Measurements from ENCODE around the gene L2HGDH.
A peak's percentile ranks its signal among the peaks of the same experiment; 100 is the strongest.

L2HGDH gene

DNA sequence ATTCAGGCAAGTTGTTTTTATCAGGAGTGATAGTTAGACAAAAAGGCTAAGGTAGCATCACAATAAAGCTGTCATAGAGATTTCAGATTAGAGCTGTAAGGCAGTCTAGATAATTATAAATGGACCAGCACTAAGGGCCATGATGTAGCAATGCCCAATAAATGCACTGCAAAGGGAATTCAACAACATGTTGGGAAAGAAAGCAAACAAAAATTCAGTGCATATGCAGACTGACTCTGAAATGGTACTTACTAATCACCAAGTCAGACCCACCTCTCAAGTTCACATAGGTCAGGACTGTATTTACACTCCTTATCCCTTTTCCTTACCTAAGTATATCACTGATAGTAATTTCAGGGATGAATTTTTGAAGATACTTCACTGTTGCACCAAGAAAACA, 47.0 kb downstream of the L2HGDH start:
- Histone ChIP-seq H3K4me3 (replicated peaks; ENCODE audit: insufficient read depth, low read length) (no peak overlapping the region), H3K27ac (replicated peaks) (no peak overlapping the region), H3K27me3 (ENCODE audit: insufficient read depth, poor library complexity, severe bottlenecking) (no peaks in the 10 kb centered on the region)
- TF ChIP-seq SPI1 (IDR thresholded peaks at IDR 0.05; ENCODE audit: borderline replicate concordance, low read depth) (no peak), POLR2AphosphoS5 (IDR thresholded peaks at IDR 0.05; ENCODE audit: low read depth) (no peak), GABPA (IDR thresholded peaks at IDR 0.05; ENCODE audit: low read depth) (no peak)
- TF ChIP-seq, protein P1, sequence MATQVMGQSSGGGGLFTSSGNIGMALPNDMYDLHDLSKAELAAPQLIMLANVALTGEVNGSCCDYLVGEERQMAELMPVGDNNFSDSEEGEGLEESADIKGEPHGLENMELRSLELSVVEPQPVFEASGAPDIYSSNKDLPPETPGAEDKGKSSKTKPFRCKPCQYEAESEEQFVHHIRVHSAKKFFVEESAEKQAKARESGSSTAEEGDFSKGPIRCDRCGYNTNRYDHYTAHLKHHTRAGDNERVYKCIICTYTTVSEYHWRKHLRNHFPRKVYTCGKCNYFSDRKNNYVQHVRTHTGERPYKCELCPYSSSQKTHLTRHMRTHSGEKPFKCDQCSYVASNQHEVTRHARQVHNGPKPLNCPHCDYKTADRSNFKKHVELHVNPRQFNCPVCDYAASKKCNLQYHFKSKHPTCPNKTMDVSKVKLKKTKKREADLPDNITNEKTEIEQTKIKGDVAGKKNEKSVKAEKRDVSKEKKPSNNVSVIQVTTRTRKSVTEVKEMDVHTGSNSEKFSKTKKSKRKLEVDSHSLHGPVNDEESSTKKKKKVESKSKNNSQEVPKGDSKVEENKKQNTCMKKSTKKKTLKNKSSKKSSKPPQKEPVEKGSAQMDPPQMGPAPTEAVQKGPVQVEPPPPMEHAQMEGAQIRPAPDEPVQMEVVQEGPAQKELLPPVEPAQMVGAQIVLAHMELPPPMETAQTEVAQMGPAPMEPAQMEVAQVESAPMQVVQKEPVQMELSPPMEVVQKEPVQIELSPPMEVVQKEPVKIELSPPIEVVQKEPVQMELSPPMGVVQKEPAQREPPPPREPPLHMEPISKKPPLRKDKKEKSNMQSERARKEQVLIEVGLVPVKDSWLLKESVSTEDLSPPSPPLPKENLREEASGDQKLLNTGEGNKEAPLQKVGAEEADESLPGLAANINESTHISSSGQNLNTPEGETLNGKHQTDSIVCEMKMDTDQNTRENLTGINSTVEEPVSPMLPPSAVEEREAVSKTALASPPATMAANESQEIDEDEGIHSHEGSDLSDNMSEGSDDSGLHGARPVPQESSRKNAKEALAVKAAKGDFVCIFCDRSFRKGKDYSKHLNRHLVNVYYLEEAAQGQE (IDR thresholded peaks at IDR 0.05; ENCODE audit: insufficient replicate concordance, low read depth) = no peak
- TF ChIP-seq, protein P2, sequence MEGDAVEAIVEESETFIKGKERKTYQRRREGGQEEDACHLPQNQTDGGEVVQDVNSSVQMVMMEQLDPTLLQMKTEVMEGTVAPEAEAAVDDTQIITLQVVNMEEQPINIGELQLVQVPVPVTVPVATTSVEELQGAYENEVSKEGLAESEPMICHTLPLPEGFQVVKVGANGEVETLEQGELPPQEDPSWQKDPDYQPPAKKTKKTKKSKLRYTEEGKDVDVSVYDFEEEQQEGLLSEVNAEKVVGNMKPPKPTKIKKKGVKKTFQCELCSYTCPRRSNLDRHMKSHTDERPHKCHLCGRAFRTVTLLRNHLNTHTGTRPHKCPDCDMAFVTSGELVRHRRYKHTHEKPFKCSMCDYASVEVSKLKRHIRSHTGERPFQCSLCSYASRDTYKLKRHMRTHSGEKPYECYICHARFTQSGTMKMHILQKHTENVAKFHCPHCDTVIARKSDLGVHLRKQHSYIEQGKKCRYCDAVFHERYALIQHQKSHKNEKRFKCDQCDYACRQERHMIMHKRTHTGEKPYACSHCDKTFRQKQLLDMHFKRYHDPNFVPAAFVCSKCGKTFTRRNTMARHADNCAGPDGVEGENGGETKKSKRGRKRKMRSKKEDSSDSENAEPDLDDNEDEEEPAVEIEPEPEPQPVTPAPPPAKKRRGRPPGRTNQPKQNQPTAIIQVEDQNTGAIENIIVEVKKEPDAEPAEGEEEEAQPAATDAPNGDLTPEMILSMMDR (IDR thresholded peaks at IDR 0.05; ENCODE audit: insufficient read depth, low read length) = no peak
- DNase-seq (ENCODE audit: low read depth in 1 of 2, low spot score in 1 of 2) = no peak

DNA sequence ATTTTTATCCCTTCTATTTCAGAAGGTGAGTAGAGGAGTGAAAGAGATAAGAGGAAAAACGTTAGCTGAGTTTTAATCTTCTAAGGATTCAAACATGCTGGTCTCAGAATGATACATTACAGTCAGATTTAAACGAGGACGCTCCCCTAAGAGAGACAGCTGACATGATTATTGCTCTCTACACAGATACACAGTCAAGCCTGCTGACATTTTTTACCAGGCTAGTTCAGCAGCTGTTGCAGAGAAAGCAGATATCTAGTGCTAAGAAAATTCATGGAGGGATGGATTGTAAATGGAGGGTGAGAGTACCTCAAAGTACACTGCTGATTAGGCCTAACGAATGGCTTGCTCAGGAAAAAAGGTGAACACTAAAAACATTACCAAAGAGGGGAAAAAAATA, 48.7 kb downstream of the L2HGDH start:
- Histone ChIP-seq H3K27ac (replicated peaks) (no peak overlapping the region), H3K27me3 (ENCODE audit: insufficient read depth, poor library complexity, severe bottlenecking) (no peaks in the 10 kb centered on the region), H3K4me3 (replicated peaks; ENCODE audit: insufficient read depth, low read length) (no peak overlapping the region)
- no peak for TF ChIP-seq GABPA (IDR thresholded peaks at IDR 0.05; ENCODE audit: low read depth)
- TF ChIP-seq POLR2AphosphoS5 (IDR thresholded peaks at IDR 0.05; ENCODE audit: low read depth) = no peak
- TF ChIP-seq, protein P2 (IDR thresholded peaks at IDR 0.05; ENCODE audit: insufficient read depth, low read length) = no peak
- no peak for TF ChIP-seq SPI1 (IDR thresholded peaks at IDR 0.05; ENCODE audit: borderline replicate concordance, low read depth)
- no peak for DNase-seq (ENCODE audit: low read depth in 1 of 2, low spot score in 1 of 2)

DNA sequence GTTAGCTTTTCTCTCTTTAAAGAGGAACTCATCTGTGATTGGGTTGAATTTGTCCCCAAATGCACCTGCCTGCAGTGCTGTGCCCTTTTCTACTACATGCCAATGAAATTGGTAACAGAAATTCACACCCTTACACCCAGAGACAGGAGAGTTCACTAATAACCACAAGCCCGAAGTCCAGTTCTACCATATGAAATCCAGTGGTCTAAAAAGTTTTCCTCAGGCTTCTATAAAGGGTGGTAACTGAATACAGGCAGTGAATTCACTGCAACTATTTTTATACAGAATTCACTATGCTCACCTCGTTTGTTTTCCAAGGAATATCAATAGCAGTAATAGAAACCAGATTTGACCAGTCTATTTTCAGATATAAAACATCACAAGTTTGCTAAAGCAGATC, 49.2 kb downstream of the L2HGDH start:
- Histone ChIP-seq H3K27me3 (ENCODE audit: insufficient read depth, poor library complexity, severe bottlenecking) (no peaks in the 10 kb centered on the region), H3K27ac (replicated peaks) (no peak overlapping the region), H3K4me3 (replicated peaks; ENCODE audit: insufficient read depth, low read length) (no peak overlapping the region)
- TF ChIP-seq SPI1 (IDR thresholded peaks at IDR 0.05; ENCODE audit: borderline replicate concordance, low read depth) (no peak), GABPA (IDR thresholded peaks at IDR 0.05; ENCODE audit: low read depth) (no peak), POLR2AphosphoS5 (IDR thresholded peaks at IDR 0.05; ENCODE audit: low read depth) (no peak)
- TF ChIP-seq, protein P2 (IDR thresholded peaks at IDR 0.05; ENCODE audit: insufficient read depth, low read length) = no peak
- TF ChIP-seq, protein P1 (IDR thresholded peaks at IDR 0.05; ENCODE audit: insufficient replicate concordance, low read depth) = no peak
- no peak for DNase-seq (ENCODE audit: low read depth in 1 of 2, low spot score in 1 of 2)

DNA sequence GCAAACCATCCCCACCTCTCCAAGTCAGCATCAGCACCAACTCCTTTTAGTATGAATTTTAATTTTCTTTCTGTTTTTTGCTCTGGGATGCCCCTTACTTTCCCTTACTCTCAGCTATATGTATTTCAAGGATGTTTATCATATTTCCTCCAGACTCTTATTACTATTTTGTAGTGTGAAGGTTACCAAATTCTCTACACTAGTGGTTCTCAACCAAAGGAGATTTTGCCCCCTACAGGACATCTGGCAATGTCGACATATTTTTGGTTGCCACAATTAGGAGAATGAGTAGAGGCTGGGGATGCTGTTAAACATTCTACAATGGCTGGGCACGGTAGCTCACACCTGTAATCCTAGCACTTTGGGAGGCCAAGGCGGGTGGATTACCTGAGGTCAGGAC, 51.5 kb downstream of the L2HGDH start:
- TF ChIP-seq, protein P1 (IDR thresholded peaks at IDR 0.05; ENCODE audit: insufficient replicate concordance, low read depth) = no peak
- TF ChIP-seq POLR2AphosphoS5 (IDR thresholded peaks at IDR 0.05; ENCODE audit: low read depth) (no peak), GABPA (IDR thresholded peaks at IDR 0.05; ENCODE audit: low read depth) (no peak), SPI1 (IDR thresholded peaks at IDR 0.05; ENCODE audit: borderline replicate concordance, low read depth) (no peak)
- TF ChIP-seq, protein P2 (IDR thresholded peaks at IDR 0.05; ENCODE audit: insufficient read depth, low read length) = peak; percentile 9

More for the DNA sequence above, 51.5 kb downstream of the L2HGDH start:
- peak in 1 of 2 experiments; percentile 29 for DNase-seq (ENCODE audit: low read depth in 1 of 2, low spot score in 1 of 2)
- no peak overlapping the region for H3K4me3 ChIP-seq (replicated peaks; ENCODE audit: insufficient read depth, low read length)
- H3K27me3 ChIP-seq (ENCODE audit: insufficient read depth, poor library complexity, severe bottlenecking) = no peaks in the 10 kb centered on the region
- H3K27ac ChIP-seq (replicated peaks) = no peak overlapping the region
